Measurements from ENCODE around the gene ACTA1.

The ACTA1 gene

GRCh38 chr1:229410692-229411433 is 23.0 kb downstream of the ACTA1 start:
- no peak overlapping the region for H3K4me3 ChIP-seq (ENCODE audit: insufficient read depth in 1 of 2, low read depth in 1 of 2, low read length in 2 of 2)
- no peak overlapping the region for H2BK120ac ChIP-seq (ENCODE audit: low read depth, low read length)
- no peaks in the 10 kb centered on the region for H3K9me3 ChIP-seq (ENCODE audit: control insufficient read depth, low read length)
- peaks cover 39 to 61% of the 10 kb centered on the region in 2 experiments for H3K27me3 ChIP-seq (ENCODE audit: control insufficient read depth in 1 of 2, insufficient read depth in 1 of 2, low read length in 2 of 2)
- H3K14ac ChIP-seq (ENCODE audit: low read length in 2 of 2) = peak overlapping the region in 1 of 2 experiments; percentile 18
- H2AK5ac ChIP-seq (ENCODE audit: low read length, severe bottlenecking) = no peak overlapping the region
- no peak overlapping the region for H3K9ac ChIP-seq (ENCODE audit: low read length)
- 16% methylated on average over 10 of the region's 14 CpGs for WGBS
- DNase-seq = peak; percentile 60
- no peaks in the 10 kb centered on the region for H3K79me1 ChIP-seq (replicated peaks; ENCODE audit: low read length, poor library complexity, severe bottlenecking)
- H3K27ac ChIP-seq (ENCODE audit: low read length, poor library complexity, severe bottlenecking) = no peak overlapping the region
- no peak overlapping the region for H4K91ac ChIP-seq (ENCODE audit: low read length)
- H3K4ac ChIP-seq (ENCODE audit: low read depth in 1 of 2, low read length in 2 of 2) = no peak overlapping the region
- H2BK15ac ChIP-seq (ENCODE audit: low read depth, poor library complexity, severe bottlenecking) = no peak overlapping the region
- H2AFZ ChIP-seq (ENCODE audit: low read depth, low read length) = no peak overlapping the region
- peaks cover 22% of the 10 kb centered on the region for H3K4me1 ChIP-seq (ENCODE audit: control insufficient read depth, insufficient read depth, low read depth, low read length)
- H2BK5ac ChIP-seq (ENCODE audit: low read depth, low read length, poor library complexity, severe bottlenecking) = no peak overlapping the region
- H2BK12ac ChIP-seq (ENCODE audit: low read length in 2 of 2) = no peak overlapping the region
- no peak overlapping the region for H4K8ac ChIP-seq (ENCODE audit: low read length)
- H3K36me3 ChIP-seq (ENCODE audit: control insufficient read depth in 1 of 2, insufficient read depth in 2 of 2, low read depth in 1 of 2, low read length in 2 of 2) = no peaks in the 10 kb centered on the region
- H3K4me2 ChIP-seq (ENCODE audit: low read length, poor library complexity, severe bottlenecking) = no peak overlapping the region
- H3K23ac ChIP-seq (ENCODE audit: low read length in 2 of 2) = no peak overlapping the region
- H3K18ac ChIP-seq (ENCODE audit: low read depth in 1 of 2, low read length in 2 of 2) = no peak overlapping the region

- 75% methylated on average over 7 of the region's 9 CpGs for WGBS
- no peak overlapping the region for H2BK12ac ChIP-seq (ENCODE audit: low read length in 2 of 2)
Measured at GRCh38 chr1:229410370-229410691, 23.6 kb downstream of the ACTA1 start.

GRCh38 chr1:229409616-229410369 is 24.1 kb downstream of the ACTA1 start:
- Histone ChIP-seq H3K4me1 (ENCODE audit: control insufficient read depth, insufficient read depth, low read depth, low read length) (peaks cover 22% of the 10 kb centered on the region), H3K23ac (ENCODE audit: low read length in 2 of 2) (no peak overlapping the region), H3K4ac (ENCODE audit: low read depth in 1 of 2, low read length in 2 of 2) (no peak overlapping the region), H4K8ac (ENCODE audit: low read length) (no peak overlapping the region), H3K36me3 (ENCODE audit: control insufficient read depth in 1 of 2, insufficient read depth in 2 of 2, low read depth in 1 of 2, low read length in 2 of 2) (no peaks in the 10 kb centered on the region), H3K27me3 (ENCODE audit: control insufficient read depth in 1 of 2, insufficient read depth in 1 of 2, low read length in 2 of 2) (peaks cover 44 to 67% of the 10 kb centered on the region in 2 experiments), H3K79me1 (replicated peaks; ENCODE audit: low read length, poor library complexity, severe bottlenecking) (no peaks in the 10 kb centered on the region), H3K14ac (ENCODE audit: low read length in 2 of 2) (no peak overlapping the region), H2BK15ac (ENCODE audit: low read depth, poor library complexity, severe bottlenecking) (no peak overlapping the region), H3K4me3 (ENCODE audit: insufficient read depth in 1 of 2, low read depth in 1 of 2, low read length in 2 of 2) (no peak overlapping the region), H3K27ac (ENCODE audit: low read length, poor library complexity, severe bottlenecking) (no peak overlapping the region), H2BK5ac (ENCODE audit: low read depth, low read length, poor library complexity, severe bottlenecking) (no peak overlapping the region), H3K4me2 (ENCODE audit: low read length, poor library complexity, severe bottlenecking) (no peak overlapping the region), H2AFZ (ENCODE audit: low read depth, low read length) (no peak overlapping the region), H2BK12ac (ENCODE audit: low read length in 2 of 2) (no peak overlapping the region), H2BK120ac (ENCODE audit: low read depth, low read length) (no peak overlapping the region), H3K9ac (ENCODE audit: low read length) (no peak overlapping the region), H2AK5ac (ENCODE audit: low read length, severe bottlenecking) (no peak overlapping the region), H3K18ac (ENCODE audit: low read depth in 1 of 2, low read length in 2 of 2) (no peak overlapping the region), H3K9me3 (ENCODE audit: control insufficient read depth, low read length) (no peaks in the 10 kb centered on the region), H4K91ac (ENCODE audit: low read length) (no peak overlapping the region)
- 73% methylated on average over 18 of the region's 18 CpGs for WGBS
- DNase-seq = no peak

More at GRCh38 chr1:229410370-229410691, 23.6 kb downstream of the ACTA1 start:
- Histone ChIP-seq H3K4me3 (ENCODE audit: insufficient read depth in 1 of 2, low read depth in 1 of 2, low read length in 2 of 2) (no peak overlapping the region), H4K8ac (ENCODE audit: low read length) (no peak overlapping the region), H3K27ac (ENCODE audit: low read length, poor library complexity, severe bottlenecking) (no peak overlapping the region), H3K4me2 (ENCODE audit: low read length, poor library complexity, severe bottlenecking) (no peak overlapping the region), H3K4me1 (ENCODE audit: control insufficient read depth, insufficient read depth, low read depth, low read length) (peaks cover 22% of the 10 kb centered on the region), H3K9ac (ENCODE audit: low read length) (no peak overlapping the region), H3K79me1 (replicated peaks; ENCODE audit: low read length, poor library complexity, severe bottlenecking) (no peaks in the 10 kb centered on the region), H2AFZ (ENCODE audit: low read depth, low read length) (no peak overlapping the region), H3K14ac (ENCODE audit: low read length in 2 of 2) (no peak overlapping the region), H2BK5ac (ENCODE audit: low read depth, low read length, poor library complexity, severe bottlenecking) (no peak overlapping the region), H3K4ac (ENCODE audit: low read depth in 1 of 2, low read length in 2 of 2) (no peak overlapping the region), H3K27me3 (ENCODE audit: control insufficient read depth in 1 of 2, insufficient read depth in 1 of 2, low read length in 2 of 2) (peaks cover 44 to 64% of the 10 kb centered on the region in 2 experiments), H2AK5ac (ENCODE audit: low read length, severe bottlenecking) (no peak overlapping the region), H3K23ac (ENCODE audit: low read length in 2 of 2) (no peak overlapping the region), H4K91ac (ENCODE audit: low read length) (no peak overlapping the region), H2BK15ac (ENCODE audit: low read depth, poor library complexity, severe bottlenecking) (no peak overlapping the region), H2BK120ac (ENCODE audit: low read depth, low read length) (no peak overlapping the region), H3K18ac (ENCODE audit: low read depth in 1 of 2, low read length in 2 of 2) (no peak overlapping the region), H3K9me3 (ENCODE audit: control insufficient read depth, low read length) (no peaks in the 10 kb centered on the region), H3K36me3 (ENCODE audit: control insufficient read depth in 1 of 2, insufficient read depth in 2 of 2, low read depth in 1 of 2, low read length in 2 of 2) (no peaks in the 10 kb centered on the region)
- no peak for DNase-seq

GRCh38 chr1:229408458-229409037 is 25.3 kb downstream of the ACTA1 start:
- no peak overlapping the region for H3K4me3 ChIP-seq (ENCODE audit: insufficient read depth in 1 of 2, low read depth in 1 of 2, low read length in 2 of 2)
- no peak overlapping the region for H3K4ac ChIP-seq (ENCODE audit: low read depth in 1 of 2, low read length in 2 of 2)
- no peak overlapping the region for H3K23ac ChIP-seq (ENCODE audit: low read length in 2 of 2)
- H2BK15ac ChIP-seq (ENCODE audit: low read depth, poor library complexity, severe bottlenecking) = no peak overlapping the region
- no peak overlapping the region for H3K4me2 ChIP-seq (ENCODE audit: low read length, poor library complexity, severe bottlenecking)
- peak; percentile 16 for DNase-seq
- no peak overlapping the region for H3K14ac ChIP-seq (ENCODE audit: low read length in 2 of 2)
- no peak overlapping the region for H2BK120ac ChIP-seq (ENCODE audit: low read depth, low read length)
- no peak overlapping the region for H4K91ac ChIP-seq (ENCODE audit: low read length)
- no peaks in the 10 kb centered on the region for H3K36me3 ChIP-seq (ENCODE audit: control insufficient read depth in 1 of 2, insufficient read depth in 2 of 2, low read depth in 1 of 2, low read length in 2 of 2)
- H3K27me3 ChIP-seq (ENCODE audit: control insufficient read depth in 1 of 2, insufficient read depth in 1 of 2, low read length in 2 of 2) = peaks cover 49 to 73% of the 10 kb centered on the region in 2 experiments
- 58% methylated on average over 8 of the region's 8 CpGs for WGBS
- no peak overlapping the region for H2AK5ac ChIP-seq (ENCODE audit: low read length, severe bottlenecking)
- no peak overlapping the region for H2AFZ ChIP-seq (ENCODE audit: low read depth, low read length)
- H3K9ac ChIP-seq (ENCODE audit: low read length) = no peak overlapping the region
- H3K9me3 ChIP-seq (ENCODE audit: control insufficient read depth, low read length) = no peaks in the 10 kb centered on the region
- H3K27ac ChIP-seq (ENCODE audit: low read length, poor library complexity, severe bottlenecking) = no peak overlapping the region
- no peaks in the 10 kb centered on the region for H3K79me1 ChIP-seq (replicated peaks; ENCODE audit: low read length, poor library complexity, severe bottlenecking)
- H4K8ac ChIP-seq (ENCODE audit: low read length) = no peak overlapping the region
- no peak overlapping the region for H3K18ac ChIP-seq (ENCODE audit: low read depth in 1 of 2, low read length in 2 of 2)
- peaks cover 22% of the 10 kb centered on the region for H3K4me1 ChIP-seq (ENCODE audit: control insufficient read depth, insufficient read depth, low read depth, low read length)
- no peak overlapping the region for H2BK12ac ChIP-seq (ENCODE audit: low read length in 2 of 2)
- H2BK5ac ChIP-seq (ENCODE audit: low read depth, low read length, poor library complexity, severe bottlenecking) = no peak overlapping the region

Data from mesenchymal stem cell (in vitro differentiated cells and primary cell).